GM19467 (cell line): ENCODE data around the gene HMBS.
A peak's percentile ranks its signal among the peaks of the same experiment; 100 is the strongest.
"Not testable (repeated sequence)": the region's sequence is repeated elsewhere in the genome, so short reads cannot be mapped to it uniquely, and the experiment has no call there.

Source experiments
- ATAC-seq: cut with Tn5 transposase; IDR thresholded peaks from one replicate; pipeline ENCODE4 v1.9.1; 2021; ENCODE audit warnings: mild to moderate bottlenecking, moderate library complexity; ENCODE audit not compliant: unreplicated experiment

The HMBS gene

DNA sequence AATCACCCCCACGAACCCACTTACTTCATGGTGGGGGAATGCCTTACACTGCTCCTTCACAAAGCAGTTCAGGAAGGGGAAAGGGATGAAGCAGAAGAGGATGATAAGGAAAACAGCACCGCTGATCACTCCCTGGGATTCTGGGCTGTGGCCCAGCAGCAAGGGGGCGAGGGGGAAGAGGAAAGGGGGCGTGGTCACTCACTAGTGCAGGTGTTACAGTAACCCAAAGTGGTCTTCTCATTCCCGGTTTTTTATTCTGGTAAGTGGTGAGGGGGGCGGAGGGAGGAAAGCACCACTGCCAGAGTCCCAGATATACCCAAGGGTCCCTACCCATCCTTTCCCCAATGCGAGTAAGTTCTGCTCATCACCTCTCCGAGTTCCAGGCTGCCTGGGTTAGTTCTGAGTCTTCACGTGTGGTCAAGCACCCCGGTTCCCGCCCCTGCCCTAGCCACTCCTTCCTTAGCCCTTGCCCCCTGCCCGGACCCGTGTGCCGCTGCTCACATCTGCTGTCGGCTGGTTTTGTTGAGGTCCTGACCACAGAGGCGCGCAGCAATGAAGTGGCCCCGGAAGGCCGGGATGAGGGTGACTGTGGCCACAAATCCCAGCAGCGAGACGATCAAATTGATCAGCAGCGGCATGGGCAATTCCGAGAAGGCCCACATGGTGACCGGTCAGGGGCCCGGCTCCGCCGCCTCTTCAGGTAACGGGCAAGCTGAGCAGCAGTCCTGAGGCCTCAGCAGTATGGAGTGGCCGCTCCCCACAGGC lies 16.5 kb downstream of the HMBS start:
- ATAC-seq = peak; percentile 15

DNA sequence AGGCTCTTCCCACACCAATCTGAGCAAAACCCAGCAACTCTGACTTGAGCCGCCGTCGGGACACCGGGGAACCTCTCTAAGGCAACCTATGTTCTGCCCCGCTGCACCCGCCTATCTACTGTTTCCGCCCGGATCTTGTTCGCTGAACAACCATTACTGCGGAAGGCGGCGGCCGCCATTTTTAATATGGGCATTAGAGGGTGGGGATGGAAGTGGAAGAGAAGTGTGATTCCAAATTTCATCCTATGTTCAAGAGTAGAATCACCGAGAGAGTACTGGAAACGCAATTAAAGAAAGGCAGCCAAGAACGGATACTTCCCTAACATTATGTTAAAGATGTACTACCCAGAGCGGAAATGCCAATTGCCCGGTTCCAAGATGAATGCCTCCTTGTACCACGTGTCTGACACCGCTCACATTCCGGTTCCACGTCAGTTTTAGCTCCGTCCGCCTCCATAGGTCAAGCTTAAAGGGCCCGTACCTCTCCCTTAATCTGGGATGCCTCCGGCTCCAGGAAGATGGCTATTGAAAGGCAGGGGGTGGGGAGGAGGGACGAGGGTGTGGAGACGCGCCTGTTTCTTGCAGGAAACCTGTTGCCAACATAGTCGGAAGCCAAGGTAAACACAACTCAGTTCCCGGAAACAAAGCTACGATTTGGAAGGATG lies 17.2 kb downstream of the HMBS start, which contains the start of gene DPAGT1:
DPAGT1 (minus strand) TSS at position 95 of the 665 bp plus-strand sequence. CDS start 198 bp downstream, outside the sequence.
- ATAC-seq = peak; percentile 65

DNA sequence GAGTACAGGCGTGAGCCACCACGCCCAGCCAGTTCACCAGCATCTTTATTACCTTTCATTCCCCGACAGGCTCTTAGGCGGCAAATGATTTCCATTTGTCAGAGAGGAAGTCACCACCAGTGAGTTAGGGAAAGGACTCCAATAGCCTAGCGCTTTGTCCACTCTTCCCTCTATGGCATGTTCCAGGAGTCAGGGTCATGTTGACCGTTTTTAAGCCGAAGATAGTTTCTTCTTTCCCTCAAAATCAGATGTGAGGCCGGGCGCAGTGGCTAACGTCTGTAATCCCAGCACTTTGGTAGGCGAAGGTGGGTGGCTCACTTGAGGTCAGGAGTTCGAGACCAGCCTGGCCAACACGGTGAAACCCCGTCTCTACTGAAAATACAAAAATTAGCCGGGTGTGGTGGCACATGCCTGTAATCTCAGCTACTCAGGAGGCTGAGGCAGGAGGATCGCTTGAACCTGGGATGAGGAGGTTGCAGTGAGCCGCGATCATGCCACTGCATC lies 18.5 kb downstream of the HMBS start:
- ATAC-seq = not testable (repeated sequence)

DNA sequence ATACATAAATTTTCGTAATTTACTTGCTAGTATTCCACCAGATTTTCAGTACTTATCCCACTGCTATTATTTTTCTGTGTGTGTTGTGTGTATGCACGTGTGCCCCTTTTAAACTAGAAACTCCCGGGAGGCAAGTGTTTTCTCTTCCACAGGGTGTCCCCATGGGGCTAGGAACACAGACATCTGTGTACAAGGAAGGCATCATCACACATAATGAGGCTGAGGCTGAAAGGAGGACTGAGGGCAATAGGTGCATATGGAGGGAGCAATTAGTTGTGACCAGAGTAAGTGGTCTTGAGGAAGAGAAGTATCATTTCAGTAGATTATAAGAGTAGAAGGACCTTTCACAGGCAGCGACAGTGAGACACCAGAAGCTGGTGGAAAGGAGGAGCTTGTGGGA lies 19.1 kb downstream of the HMBS start:
- no peak for ATAC-seq

DNA sequence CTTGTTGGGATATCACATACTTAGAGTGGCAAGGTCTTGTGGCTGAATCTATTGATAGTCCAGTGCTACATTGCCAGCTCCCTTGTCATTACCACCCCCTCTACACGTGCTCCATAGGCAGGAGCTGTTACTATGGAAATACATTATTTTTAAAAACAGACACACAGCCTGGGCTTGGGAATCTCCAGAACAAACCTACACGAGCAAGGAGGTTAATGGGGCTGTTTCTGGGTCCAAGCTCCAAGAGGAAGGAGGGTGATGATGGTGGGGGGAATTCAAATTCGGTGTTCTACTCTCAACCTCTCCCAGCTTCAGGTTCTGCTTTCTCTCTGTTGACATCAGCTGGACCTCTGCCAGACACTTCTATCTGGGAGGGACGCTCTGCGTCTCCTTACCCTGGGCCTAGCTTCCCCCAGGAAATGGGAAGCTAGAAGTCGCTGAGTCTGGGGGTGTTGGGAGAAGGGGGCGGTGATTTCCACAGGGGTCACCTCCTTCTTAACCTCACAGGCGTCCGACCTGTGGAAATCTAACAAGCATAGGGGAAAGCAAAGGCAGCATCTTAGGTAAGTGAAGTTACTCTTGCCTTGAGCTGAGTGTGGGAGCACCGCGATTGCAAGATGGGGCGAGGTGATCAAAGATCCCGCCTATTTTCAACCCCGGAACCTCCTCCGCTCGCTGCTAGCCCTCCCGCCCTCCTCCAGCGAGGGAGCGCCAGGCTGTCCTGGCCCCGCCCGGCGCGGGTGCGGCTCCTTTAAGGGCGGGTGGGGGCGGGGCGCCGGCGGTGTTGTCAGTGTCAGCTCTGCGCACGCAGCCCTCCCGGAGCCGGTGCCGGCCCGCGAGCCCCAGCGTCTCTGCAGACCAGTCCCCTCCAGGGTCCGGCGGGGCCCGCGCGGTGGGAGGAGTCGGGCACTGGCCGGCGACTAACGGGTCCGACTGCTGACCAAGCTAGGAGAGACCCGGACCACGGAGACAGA lies 22.2 kb downstream of the HMBS start, which contains the start of gene C2CD2L:
C2CD2L (plus strand) TSS at position 781 of the 974 bp plus-strand sequence. CDS start 398 bp downstream, outside the sequence.
- peak; percentile 69 for ATAC-seq

DNA sequence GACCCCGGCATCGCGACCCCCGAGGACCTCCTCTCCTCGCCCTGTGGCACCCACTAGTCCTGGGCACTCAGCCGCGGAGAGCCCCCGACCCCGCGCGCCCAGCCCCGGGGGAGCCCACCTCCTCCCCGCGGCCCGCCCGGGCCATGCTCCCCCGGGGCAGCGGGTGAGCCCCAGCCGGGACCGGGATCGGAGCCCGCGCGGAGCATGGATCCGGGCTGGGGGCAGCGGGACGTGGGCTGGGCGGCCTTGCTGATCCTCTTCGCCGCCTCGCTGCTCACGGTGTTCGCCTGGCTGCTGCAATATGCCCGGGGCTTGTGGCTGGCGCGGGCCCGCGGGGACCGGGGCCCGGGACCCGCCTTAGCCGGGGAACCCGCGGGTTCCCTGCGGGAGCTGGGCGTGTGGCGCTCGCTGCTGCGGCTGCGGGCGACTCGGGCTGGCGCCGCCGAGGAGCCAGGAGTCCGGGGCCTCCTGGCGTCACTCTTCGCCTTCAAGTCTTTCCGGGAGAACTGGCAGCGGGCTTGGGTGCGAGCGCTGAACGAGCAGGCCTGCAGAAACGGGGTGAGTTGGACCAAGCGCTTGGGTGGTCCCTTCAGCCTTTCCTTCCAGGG lies 23.0 kb downstream of the HMBS start:
- peak; percentile 7 for ATAC-seq

DNA sequence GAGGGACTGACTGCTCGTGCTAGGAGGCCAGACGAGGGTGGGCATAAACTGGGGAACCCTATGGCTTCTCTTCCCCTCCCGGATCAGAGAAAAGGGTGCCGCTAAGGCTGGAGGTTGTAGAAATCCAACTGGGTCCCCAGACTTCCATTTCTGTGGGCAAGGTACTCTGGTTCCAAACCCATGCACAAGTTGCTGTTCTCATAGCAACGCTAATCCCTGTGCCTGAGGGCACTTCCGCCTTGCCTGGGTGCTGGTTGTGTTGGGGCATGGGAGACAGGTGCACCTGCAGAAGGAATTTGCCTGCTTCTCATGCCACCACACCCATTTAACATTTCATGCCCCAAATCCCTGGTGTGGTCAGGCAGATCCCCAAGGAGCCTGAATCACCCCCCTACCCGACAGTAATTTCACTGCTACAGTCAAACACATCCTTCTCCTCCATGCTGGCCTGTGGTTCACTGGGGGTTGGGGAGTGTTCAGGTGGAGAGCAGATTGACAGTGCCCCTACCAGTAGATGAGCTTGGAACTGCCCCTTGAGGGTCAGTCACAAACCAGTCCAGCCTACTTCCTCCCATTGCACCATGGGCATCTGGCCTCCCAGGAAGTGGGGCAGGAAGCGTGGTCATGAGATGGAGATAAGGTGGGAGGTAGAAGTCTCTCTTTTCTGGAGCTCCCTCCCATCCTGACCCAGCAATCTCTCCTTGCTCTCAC lies 23.6 kb downstream of the HMBS start:
- no peak for ATAC-seq

DNA sequence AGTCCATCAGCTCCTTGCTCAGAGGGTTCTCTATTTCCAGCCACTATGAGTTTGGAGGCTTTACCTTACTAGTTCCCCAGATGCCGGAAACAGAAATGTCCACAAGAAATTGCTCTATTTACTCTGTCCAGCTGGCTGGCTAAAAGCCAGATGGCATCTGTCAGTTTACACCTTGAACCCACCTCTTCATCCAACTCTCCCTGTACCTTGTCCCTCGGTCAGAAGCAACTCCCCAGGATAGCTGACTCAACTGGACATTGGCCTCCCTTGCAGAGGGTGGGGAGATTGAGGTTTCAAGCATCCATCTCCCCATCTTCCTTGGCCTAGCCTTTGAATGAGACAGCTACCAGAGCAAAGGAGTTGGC lies 24.2 kb downstream of the HMBS start:
- no peak for ATAC-seq

DNA sequence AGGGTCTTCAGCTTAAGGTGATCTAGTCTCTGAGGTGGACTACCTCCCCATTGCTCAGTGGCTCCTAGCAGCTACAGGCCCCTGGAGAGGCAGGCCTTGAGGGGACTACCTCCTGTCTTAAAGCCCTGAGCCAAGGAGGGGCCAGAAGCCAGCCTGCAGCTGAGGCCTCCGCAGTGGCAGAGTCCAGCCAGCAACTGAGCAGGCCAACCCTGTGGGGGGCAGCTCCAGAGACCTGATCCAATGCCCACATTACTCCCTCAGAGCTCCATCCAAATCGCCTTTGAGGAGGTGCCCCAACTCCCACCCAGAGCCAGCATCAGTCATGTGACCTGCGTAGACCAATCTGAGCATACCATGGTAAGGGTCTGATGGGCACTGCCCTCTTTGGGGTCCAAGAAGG lies 25.2 kb downstream of the HMBS start:
- no peak for ATAC-seq

DNA sequence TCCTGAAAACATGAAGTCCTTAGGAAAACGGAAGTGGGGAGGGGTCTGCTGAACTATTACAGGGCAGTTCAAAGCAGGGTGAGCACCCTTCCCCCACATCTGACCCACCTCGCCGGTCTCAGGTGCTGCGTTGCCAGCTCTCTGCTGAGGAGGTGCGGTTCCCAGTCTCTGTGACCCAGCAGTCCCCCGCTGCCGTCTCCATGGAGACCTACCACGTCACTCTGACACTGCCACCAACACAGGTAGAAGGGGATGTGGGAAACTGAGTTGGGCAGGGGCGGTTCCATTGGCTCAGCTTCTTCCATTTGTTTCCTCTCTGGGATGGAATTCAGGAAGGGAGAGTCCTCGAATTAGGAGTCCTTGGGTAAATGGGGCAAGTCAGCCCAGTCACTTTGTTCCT lies 25.8 kb downstream of the HMBS start:
- no peak for ATAC-seq

DNA sequence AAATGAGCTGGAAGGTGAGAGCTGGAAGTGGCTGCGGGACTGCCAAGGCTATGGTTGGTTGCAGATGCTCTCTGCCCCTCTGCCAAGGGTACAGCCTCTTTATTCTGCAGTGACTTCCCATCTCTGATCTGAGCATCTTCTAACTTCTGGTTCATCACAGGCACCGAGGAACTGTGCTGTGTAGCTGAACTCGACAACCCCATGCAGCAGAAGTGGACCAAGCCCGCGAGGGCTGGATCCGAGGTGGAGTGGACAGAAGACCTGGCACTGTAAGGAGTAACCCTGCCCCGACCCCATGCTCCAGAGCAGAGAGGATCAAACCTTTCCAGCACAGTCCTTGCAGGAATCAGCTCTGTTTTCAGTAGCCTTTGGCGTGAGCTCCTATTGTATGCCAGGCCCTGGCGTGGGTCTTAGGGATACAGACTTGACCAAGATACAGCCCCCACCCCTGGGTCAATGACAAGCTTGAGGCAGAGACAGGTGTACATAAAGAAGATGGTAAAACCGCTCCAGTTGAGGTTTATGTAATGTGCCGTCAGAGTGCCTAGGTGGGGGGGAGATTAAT lies 26.8 kb downstream of the HMBS start:
- ATAC-seq = no peak

DNA sequence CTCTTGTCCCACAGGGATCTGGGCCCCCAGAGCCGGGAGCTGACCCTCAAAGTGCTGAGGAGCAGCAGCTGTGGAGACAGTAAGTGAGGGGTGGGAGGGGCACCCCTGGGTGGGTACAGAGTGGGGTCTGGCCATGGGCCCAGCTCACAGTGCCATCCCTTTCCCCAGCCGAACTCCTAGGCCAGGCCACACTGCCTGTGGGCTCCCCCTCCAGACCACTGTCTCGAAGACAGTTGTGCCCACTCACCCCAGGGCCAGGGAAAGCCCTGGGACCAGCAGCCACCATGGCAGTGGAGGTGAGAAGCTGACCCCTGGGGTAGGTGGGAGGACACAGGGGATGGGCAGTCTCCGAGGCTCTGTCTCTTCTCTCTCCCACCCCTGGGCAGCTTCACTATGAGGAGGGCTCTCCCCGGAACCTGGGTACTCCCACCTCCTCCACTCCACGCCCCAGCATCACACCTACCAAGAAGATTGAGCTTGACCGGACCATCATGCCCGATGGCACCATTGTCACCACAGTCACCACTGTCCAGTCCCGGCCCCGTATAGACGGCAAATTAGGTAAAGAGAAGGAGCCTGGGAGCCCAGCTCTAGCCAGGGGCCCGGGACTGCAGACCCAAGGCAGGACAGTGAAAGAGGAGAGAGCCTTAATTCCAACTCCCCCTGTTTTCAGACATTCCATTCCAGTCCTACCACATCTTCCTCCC lies 27.8 kb downstream of the HMBS start:
- no peak for ATAC-seq

DNA sequence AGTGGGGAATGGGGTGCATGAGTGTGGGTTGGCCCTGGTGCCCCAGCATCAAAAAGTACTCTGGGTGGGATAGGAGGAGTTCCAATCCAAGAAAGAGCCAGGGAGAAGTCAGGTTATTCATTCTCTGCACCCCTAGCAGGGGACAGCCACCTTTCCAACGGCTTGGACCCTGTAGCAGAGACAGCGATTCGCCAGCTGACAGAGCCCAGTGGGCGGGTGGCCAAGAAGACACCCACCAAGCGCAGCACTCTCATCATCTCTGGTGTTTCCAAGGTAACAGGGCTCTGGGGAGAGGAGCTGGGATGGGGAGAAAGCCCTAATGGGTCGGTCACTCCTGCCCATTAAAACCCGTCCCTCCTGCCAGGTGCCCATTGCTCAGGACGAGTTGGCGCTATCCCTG lies 29.0 kb downstream of the HMBS start:
- ATAC-seq = no peak

DNA sequence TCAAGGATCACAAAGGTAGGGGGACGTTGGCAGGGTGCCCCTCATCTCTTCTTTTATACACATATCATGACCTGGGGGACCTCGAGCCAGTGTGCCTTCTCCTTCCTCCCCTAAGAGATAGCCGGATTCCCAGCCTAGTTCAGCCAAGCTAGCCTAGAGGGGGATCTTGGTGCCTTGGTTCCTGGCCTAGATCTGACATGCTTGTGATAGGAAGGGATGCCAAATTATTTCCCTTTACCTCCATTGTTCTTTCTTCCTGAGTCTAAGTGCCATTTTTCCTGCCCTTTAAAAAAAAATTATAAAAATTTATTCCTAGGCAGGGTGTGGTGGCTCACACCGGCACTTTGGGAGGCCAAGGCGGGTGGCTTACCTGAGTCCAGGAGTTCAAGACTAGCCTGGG lies 29.7 kb downstream of the HMBS start:
- ATAC-seq = no peak

DNA sequence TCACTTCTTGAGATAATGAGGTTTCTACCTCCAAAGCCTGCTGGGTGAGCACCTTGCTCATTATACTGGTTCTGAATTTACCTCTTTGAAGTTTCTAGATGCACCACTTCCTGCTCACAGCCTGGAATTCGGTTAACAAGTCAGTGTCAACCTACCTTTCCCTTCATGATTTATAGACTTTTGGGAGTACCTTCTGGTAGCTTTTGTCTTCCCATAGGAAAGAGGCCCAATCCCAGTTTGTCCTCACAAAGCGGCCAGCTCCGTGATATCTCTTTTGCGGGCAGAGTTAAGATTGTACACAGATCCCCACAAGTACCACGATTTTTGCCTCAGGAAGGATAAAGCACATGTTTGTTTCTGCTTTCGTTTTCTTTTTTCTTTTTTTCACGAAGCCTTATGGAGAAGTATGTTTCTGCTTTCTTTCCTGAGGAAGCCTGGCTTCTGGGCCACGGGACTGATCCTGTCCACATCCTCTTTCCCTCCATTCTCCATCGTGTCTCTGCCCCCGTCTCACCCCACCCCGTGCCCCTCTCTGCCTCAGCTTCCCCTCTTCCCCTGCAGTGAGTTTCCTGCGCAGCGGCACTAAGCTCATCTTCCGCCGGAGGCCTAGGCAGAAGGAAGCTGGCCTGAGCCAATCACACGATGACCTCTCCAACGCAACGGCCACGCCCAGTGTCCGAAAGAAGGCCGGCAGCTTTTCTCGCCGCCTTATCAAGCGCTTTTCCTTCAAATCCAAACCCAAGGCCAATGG lies 31.0 kb downstream of the HMBS start:
- no peak for ATAC-seq

DNA sequence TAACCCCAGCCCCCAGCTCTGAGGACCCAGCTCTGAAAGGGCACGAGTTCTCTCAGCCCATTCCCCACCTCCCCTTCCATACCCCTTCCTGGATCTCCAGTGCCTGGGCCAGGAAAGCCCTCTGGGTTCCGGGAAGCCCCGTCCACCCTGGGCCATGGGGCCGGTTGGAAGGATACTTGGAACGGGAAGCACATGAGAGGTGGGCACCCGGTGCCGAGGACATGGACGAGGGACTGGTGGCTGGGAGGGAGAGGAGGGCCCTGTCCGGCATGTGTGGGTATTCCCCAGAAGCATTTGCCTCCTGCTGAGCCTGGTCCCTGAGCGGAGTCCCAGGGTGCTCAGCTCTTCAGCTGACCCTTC lies 31.5 kb downstream of the HMBS start:
- ATAC-seq = no peak

DNA sequence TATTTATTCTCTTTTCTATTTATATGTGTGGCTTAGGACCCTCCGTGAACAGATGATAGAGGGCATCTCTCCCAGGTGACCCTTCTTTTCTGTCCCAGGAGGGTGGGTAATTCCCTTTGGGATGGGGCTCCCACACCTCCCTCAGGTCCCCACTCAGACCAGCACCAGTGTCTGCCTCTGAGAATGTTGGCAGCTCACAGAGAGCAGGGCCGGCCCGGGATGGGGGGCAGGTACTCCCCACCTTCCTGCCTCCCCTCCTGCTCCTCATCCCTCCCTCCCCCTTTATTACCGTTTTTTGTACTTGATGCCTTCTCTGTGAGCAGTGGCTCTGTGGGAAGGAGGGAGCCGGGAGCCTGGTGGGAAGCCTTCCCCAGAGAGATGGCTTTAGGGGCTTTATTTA lies 31.9 kb downstream of the HMBS start:
- ATAC-seq = no peak

DNA sequence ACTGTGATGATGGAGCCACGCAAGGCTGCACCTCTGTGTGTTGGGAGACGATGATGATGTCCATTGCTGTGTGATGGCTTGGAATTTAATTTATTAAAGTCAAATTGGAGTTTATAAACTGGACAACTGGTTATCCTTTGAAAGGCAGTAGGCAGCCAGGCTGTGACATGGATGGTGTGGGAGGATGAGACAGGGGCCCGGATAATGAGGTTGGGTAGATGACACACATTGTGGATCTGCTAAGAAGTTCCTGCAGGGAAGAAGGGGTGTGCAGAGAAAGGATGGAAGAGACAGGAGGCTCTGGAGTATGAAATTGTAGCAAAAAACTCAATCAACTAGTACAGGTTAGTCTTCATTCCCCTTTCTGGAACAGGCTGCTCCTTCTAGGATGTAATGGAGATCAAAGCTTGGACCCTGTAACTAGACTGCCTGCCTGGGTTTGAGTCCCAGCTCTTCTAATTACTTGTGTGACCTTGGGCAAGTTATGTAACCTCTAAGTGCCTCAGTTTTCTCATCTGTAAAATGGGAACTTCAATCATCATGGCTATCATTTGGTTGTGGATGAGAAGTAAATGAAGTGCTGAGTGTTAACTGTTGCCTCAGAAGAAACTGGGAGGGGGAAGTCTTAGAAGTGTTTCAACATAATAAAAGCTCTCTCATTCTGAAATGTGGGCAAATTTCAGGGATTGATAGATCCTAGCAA lies 32.5 kb downstream of the HMBS start:
- no peak for ATAC-seq
